ENCODE results near the gene VPS51. TPM values are rescaled to one million over a fixed set of nuclear protein-coding genes. Genes with fewer than 3 reads are reported as not detected.

Gene VPS51
- total and polyA plus RNA-seq, 9 of the 15 experiments (the other 6 are each of a cell fraction or from before 2014, with no cell fraction given): 1.8 to 143 (median 46.8) TPM

- no peak for TF ChIP-seq FOXJ3 (CRISPR knock-in tag; IDR thresholded peaks at IDR 0.05)
- TF ChIP-seq GATAD2B (IDR thresholded peaks at IDR 0.05; ENCODE audit: borderline replicate concordance): no peak
- no peak for TF ChIP-seq ZNF165 (CRISPR knock-in tag; IDR thresholded peaks at IDR 0.05; ENCODE audit: borderline replicate concordance)
- no peak for TF ChIP-seq FOXM1 (IDR thresholded peaks at IDR 0.05; ENCODE audit: low read depth)
- no peak for TF ChIP-seq FOXM1 (CRISPR knock-in tag; IDR thresholded peaks at IDR 0.05; ENCODE audit: low read depth)
- peak; percentile 51 for TF ChIP-seq ZBTB17 (CRISPR knock-in tag; IDR thresholded peaks at IDR 0.05)
- no peak for TF ChIP-seq ELF4 (CRISPR knock-in tag; IDR thresholded peaks at IDR 0.05)
- TF ChIP-seq KDM1A (IDR thresholded peaks at IDR 0.05): no peak
- TF ChIP-seq DLX4 (CRISPR knock-in tag; IDR thresholded peaks at IDR 0.05): no peak
- TF ChIP-seq MITF (IDR thresholded peaks at IDR 0.05): no peak
- peak; percentile 47; the same call in 1 of the 2 replicates for TF ChIP-seq HNRNPL (IDR thresholded peaks at IDR 0.05; ENCODE audit: low read depth, low read length)
- peak; percentile 84 for TF ChIP-seq ETV1 (tag; conservative IDR thresholded peaks at IDR 0.05; ENCODE audit: low read depth)
- TF ChIP-seq ZBTB1 (CRISPR knock-in tag; IDR thresholded peaks at IDR 0.05; ENCODE audit: borderline replicate concordance, low read depth): peak; percentile 76
- no peak for TF ChIP-seq HOMEZ (CRISPR knock-in tag; IDR thresholded peaks at IDR 0.05)
- TF ChIP-seq THRB (CRISPR knock-in tag; conservative IDR thresholded peaks at IDR 0.05): no peak
- no peak for TF ChIP-seq TRIM28 (IDR thresholded peaks at IDR 0.05)
- TF ChIP-seq IRF9 (tag; IDR thresholded peaks at IDR 0.05): 0 out of 2 replicates have a peak, but pooled peaks have one; percentile 53
- 0 out of 2 replicates have a peak, but pooled peaks have one; percentile 46 for TF ChIP-seq BRD4 (IDR thresholded peaks at IDR 0.05)
- TF ChIP-seq ZNF699 (CRISPR knock-in tag; IDR thresholded peaks at IDR 0.05; ENCODE audit: insufficient replicate concordance): no peak
- 0 out of 2 replicates have a peak, but pooled peaks have one; percentile 57 for TF ChIP-seq ZNF124 (CRISPR knock-in tag; IDR thresholded peaks at IDR 0.05)
- TF ChIP-seq SPI1 (IDR thresholded peaks at IDR 0.05; ENCODE audit: borderline replicate concordance, low read depth, low read length): no peak
Measured at GRCh38 chr11:65117206-65118096, 21.4 kb downstream of the VPS51 start, which contains the start of gene ZNHIT2 (continued).

Data from K562 (cell line).